T-helper 2 cell (primary cell): ENCODE data around the gene RIN1.
A peak's percentile ranks its signal among the peaks of the same experiment; 100 is the strongest.
"Not testable (repeated sequence)": the region's sequence is repeated elsewhere in the genome, so short reads cannot be mapped to it uniquely, and the experiment has no call there.

ENCODE experiments used
- DNase-seq, 5 experiments: peaks; one replicate each; pipeline versions ENCODE4 v3.0.0 to v3.0.0-alpha.2; 2012 to 2022
- total RNA-seq, 2 donors: gene quantifications; one replicate each; lab custom pipeline; 2026; lab: John Stamatoyannopoulos, UW

RIN1 gene
- 0.62 to 1.6 reads per million in 2 donors for total RNA-seq

GRCh38 chr11:66336234-66337102, at the start of gene RIN1:
TSS of gene RIN1 (minus strand) at chr11:66336434. CDS start at chr11:66336402, 32 bp downstream.
- peak in 3 of 5 experiments; percentile 17 to 79 (median 59) for DNase-seq

GRCh38 chr11:66384316-66384715, 48.1 kb upstream of the RIN1 start:
- DNase-seq: not testable (repeated sequence)

- DNase-seq: not testable (repeated sequence)
Measured at GRCh38 chr11:66380264-66380663, 44.0 kb upstream of the RIN1 start.

GRCh38 chr11:66373690-66374287, 37.6 kb upstream of the RIN1 start:
- DNase-seq: not testable (repeated sequence)

- no peak for DNase-seq
Measured at GRCh38 chr11:66373265-66373664, 37.0 kb upstream of the RIN1 start.

GRCh38 chr11:66371627-66372415, 35.6 kb upstream of the RIN1 start, which contains the start of gene SLC29A2:
TSS of gene SLC29A2 (minus strand) at chr11:66371760. CDS start at chr11:66371591, 169 bp downstream.
- DNase-seq: peak; percentile 46 to 90 (median 67)

- no peak for DNase-seq
Measured at GRCh38 chr11:66369073-66369894, 33.0 kb upstream of the RIN1 start.

- no peak for DNase-seq
Measured at GRCh38 chr11:66368484-66368883, 32.2 kb upstream of the RIN1 start.

- DNase-seq: no peak
Measured at GRCh38 chr11:66367561-66368312, 31.5 kb upstream of the RIN1 start.

GRCh38 chr11:66366844-66367477, 30.7 kb upstream of the RIN1 start:
- no peak for DNase-seq

- DNase-seq: no peak
Measured at GRCh38 chr11:66365711-66366619, 29.7 kb upstream of the RIN1 start.

- no peak for DNase-seq
Measured at GRCh38 chr11:66365166-66365565, 28.9 kb upstream of the RIN1 start.

- DNase-seq: peak; percentile 24 to 67 (median 50)
Measured at GRCh38 chr11:66363805-66364535, 27.7 kb upstream of the RIN1 start.

- DNase-seq: no peak
Measured at GRCh38 chr11:66363187-66363601, 27.0 kb upstream of the RIN1 start.

GRCh38 chr11:66362481-66363147, 26.4 kb upstream of the RIN1 start:
- DNase-seq: no peak

GRCh38 chr11:66361502-66361941, 25.3 kb upstream of the RIN1 start:
- DNase-seq: no peak

- DNase-seq: no peak
Measured at GRCh38 chr11:66360406-66361073, 24.3 kb upstream of the RIN1 start.

- no peak for DNase-seq
Measured at GRCh38 chr11:66359662-66360087, 23.4 kb upstream of the RIN1 start.
